SH-SY5Y (cell line): ENCODE measurements around the gene CTCFL.

Experiments used
- GATA2 ChIP-seq: IDR thresholded peaks from 2 replicates; pipeline ENCODE4 v1.6.1; 2011; ENCODE audit warnings: mild to moderate bottlenecking, low read depth, low read length
- GATA3 ChIP-seq: IDR thresholded peaks from 2 replicates; pipeline ENCODE4 v1.6.1; 2011; ENCODE audit warnings: low read depth, mild to moderate bottlenecking, low read length, moderate library complexity

Gene CTCFL

GRCh38 chr20:57536120-57536708, 11.3 kb upstream of the CTCFL start:
- TF ChIP-seq GATA2 (no peak), GATA3 (no peak)

GRCh38 chr20:57535297-57535696, 10.4 kb upstream of the CTCFL start:
- TF ChIP-seq GATA2 = no peak
- TF ChIP-seq GATA3 = no peak

- no peak for TF ChIP-seq GATA3
- TF ChIP-seq GATA2 = no peak
These were observed 7.2 kb upstream of the CTCFL start for GRCh38 chr20:57532104-57532503.

- TF ChIP-seq GATA2 = no peak
- no peak for TF ChIP-seq GATA3
These were observed 5.5 kb upstream of the CTCFL start for GRCh38 chr20:57530327-57530981.

- no peak for TF ChIP-seq GATA2
- TF ChIP-seq GATA3 = no peak
These were observed 4.9 kb upstream of the CTCFL start for GRCh38 chr20:57529810-57530209.

GRCh38 chr20:57529160-57529585, 4.2 kb upstream of the CTCFL start:
- TF ChIP-seq GATA2 (no peak), GATA3 (no peak)

DNA sequence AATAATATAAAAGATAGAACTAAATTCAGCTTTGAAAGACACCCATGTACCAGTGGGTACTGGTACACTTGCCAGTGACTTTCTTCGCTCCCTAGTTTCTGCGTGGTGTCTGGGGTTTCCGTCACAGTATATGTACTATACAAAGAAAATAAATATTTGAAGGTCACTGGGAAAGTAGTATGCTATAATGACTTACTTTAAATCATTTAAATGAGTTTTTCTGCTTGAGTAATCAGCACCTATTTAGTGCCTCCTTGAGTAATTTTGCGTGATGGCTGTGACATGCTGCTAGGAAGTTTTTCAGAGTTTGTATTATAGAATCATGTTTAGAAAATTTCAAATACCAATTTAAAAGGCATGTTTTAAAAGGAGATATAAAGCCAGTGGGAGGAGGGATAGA, 3.2 kb upstream of the CTCFL start:
- TF ChIP-seq GATA3 (no peak), GATA2 (no peak)

- TF ChIP-seq GATA2 = no peak
- TF ChIP-seq GATA3 = no peak
These were observed 2.8 kb upstream of the CTCFL start for GRCh38 chr20:57527728-57528127.

GRCh38 chr20:57526885-57527460, 2.0 kb upstream of the CTCFL start:
- TF ChIP-seq GATA2 (no peak), GATA3 (no peak)

DNA sequence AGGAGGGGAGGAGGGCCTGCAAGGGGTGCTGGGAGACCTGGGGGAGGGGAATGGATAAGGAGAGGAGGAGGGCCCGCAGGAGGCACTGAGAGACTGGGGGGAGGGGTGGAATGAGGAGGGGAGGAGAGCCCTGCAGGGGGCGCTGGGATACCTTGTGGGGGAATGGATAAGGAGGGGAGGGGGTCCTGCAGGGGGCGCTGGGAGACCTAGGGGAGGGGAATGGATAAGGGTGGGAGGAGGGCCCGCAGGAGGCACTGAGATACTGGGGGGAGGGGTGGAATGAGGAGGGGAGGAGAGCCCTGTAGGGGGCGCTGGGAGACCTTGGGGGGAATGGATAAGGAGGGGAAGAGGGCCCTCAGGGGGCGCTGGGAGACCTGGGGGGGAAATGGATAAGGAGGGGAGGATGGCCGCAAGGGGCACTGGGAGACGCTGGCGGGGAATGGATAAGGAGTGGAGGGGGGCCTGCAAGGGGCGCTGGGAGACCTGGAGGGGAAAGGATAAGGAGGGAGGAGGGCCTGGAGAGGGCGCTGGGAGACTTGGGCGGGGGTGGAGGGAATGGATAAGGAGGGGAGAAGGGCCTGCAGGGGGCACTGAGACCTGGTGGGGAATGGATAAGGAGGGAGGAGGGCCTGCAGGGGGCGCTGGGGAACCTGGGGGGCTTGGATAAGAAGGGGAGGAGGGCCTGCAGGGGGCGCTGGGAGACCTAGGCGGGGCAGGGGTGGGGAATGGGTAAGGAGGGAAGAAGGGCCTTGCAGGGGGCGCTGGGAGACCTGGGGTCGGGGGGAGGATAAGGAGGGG, 1.3 kb upstream of the CTCFL start:
- TF ChIP-seq GATA2 = no peak
- no peak for TF ChIP-seq GATA3

GRCh38 chr20:57525328-57526086, 567 bp upstream of the CTCFL start:
- TF ChIP-seq GATA3 (no peak), GATA2 (no peak)

- TF ChIP-seq GATA2 (no peak), GATA3 (no peak)
These were observed 1.2 kb downstream of the CTCFL start for GRCh38 chr20:57523782-57524181.

DNA sequence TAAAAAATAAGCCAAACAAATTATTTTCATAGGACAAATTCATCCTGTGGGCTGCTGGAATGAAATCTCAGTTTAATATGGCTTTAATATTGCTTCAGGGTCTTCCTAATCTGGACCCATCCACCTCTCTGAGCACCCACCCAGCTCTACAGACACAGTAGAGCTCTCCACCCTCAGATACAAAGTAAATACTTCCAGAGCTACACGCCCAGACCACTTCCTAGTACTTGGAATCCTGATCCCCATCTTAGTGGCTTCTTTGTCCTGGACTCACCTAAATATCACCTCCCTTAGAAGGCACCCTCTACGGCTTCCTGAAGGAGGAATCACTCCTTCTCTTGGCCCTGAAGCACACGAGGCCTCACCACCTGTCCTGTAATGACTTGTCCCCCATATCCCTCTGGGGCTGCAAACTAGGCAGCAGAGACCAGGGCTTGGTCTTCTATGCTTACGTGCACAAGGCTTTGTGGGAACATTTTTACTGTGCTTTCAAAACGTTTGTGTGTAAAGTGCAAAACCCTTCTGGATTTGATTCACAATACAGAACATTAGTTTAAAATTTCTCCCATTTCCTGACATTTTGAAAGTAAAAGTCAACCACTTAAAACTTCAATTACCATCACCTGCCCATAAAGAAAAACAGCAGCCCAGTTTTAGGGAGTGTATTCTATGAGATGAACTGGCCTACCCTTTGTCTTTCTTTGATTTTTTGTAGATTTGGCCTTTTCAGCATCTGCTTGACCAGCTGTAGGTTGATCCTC, 2.4 kb downstream of the CTCFL start:
- TF ChIP-seq GATA3 (no peak), GATA2 (no peak)
